HUDEP-2 (cell line): Measurements from ENCODE around the gene FGFRL1.
"Not testable (repeated sequence)": the region's sequence is repeated elsewhere in the genome, so short reads cannot be mapped to it uniquely, and the experiment has no call there.

Experiments used
- DNase-seq, 76 experiments: peaks; one replicate each; lab custom pipeline; 2025; ENCODE audit not compliant: unreplicated experiment in 76 of 76; lab: John Stamatoyannopoulos, UW

Gene FGFRL1

GRCh38 chr4:972651-973424 is 38.6 kb upstream of the FGFRL1 start:
- DNase-seq, result peak in 38 of 76 experiments; percentile 1 to 54 (median 28)

GRCh38 chr4:973431-974397 is 37.7 kb upstream of the FGFRL1 start, which contains the start of gene DGKQ:
TSS of gene DGKQ (minus strand) at chr4:973569. CDS start at chr4:973482, 87 bp downstream.
- peak in 69 of 76 experiments; percentile 4 to 87 (median 69) for DNase-seq

GRCh38 chr4:974668-975067 is 36.8 kb upstream of the FGFRL1 start:
- no peak for DNase-seq

GRCh38 chr4:976016-976415 is 35.4 kb upstream of the FGFRL1 start:
- not testable (repeated sequence) for DNase-seq

GRCh38 chr4:978957-979701 is 32.3 kb upstream of the FGFRL1 start:
- no peak for DNase-seq

GRCh38 chr4:982291-982690 is 29.1 kb upstream of the FGFRL1 start:
- DNase-seq, result no peak

- no peak for DNase-seq
These were observed 28.6 kb upstream of the FGFRL1 start for GRCh38 chr4:982814-983213.

GRCh38 chr4:984336-985054 is 26.9 kb upstream of the FGFRL1 start:
- no peak for DNase-seq

- DNase-seq, result peak in 70 of 76 experiments; percentile 9 to 86 (median 72)
These were observed 26.1 kb upstream of the FGFRL1 start for GRCh38 chr4:985123-985830.

- peak in 1 of 76 experiments; percentile 46 for DNase-seq
These were observed 25.0 kb upstream of the FGFRL1 start for GRCh38 chr4:986428-986878.

GRCh38 chr4:986879-987623 is 24.4 kb upstream of the FGFRL1 start, which contains the start of gene IDUA:
TSS of gene IDUA (plus strand) at chr4:987044. CDS start at chr4:987085, 41 bp downstream.
- peak in 69 of 76 experiments; percentile 3 to 86 (median 59) for DNase-seq

GRCh38 chr4:987624-988513 is 23.6 kb upstream of the FGFRL1 start:
- no peak for DNase-seq

GRCh38 chr4:988726-989721 is 22.4 kb upstream of the FGFRL1 start:
- DNase-seq, result peak in 2 of 76 experiments; percentile 13 to 14

GRCh38 chr4:989722-990471 is 21.5 kb upstream of the FGFRL1 start:
- no peak for DNase-seq

- no peak for DNase-seq
These were observed 20.6 kb upstream of the FGFRL1 start for GRCh38 chr4:990746-991367.
